Upper lobe of right lung (tissue), 1 donor: ENCODE data around the gene GLRX2. TPM values are rescaled to one million over a fixed set of nuclear protein-coding genes. Genes with fewer than 3 reads are reported as not detected.

Experiments
- ATAC-seq: fragments of 200-7000 bp; cut with Tn5 transposase; one replicate; pipeline ENCODE4 v1.9.1; 2020; ENCODE audit warnings: mild to moderate bottlenecking, moderate library complexity
- DNase-seq: peaks from one replicate; pipeline ENCODE4 v3.0.0-alpha.2; 2020
- H3K27ac ChIP-seq: fragments of 200-600 bp; one replicate; pipeline ENCODE4 v1.8.0; 2022
- H3K27me3 ChIP-seq: fragments of 200-600 bp; one replicate; pipeline ENCODE4 v1.8.0; 2022; ENCODE audit warnings: mild to moderate bottlenecking
- H3K36me3 ChIP-seq: fragments of 200-600 bp; one replicate; pipeline ENCODE4 v1.8.0; 2022
- H3K4me1 ChIP-seq: fragments of 200-600 bp; one replicate; pipeline ENCODE4 v1.8.0; 2022
- H3K4me3 ChIP-seq: fragments of 200-600 bp; one replicate; pipeline ENCODE4 v1.8.0; 2022; ENCODE audit warnings: mild to moderate bottlenecking
- H3K9me3 ChIP-seq: fragments of 200-600 bp; one replicate; pipeline ENCODE4 v1.8.0; 2022
- CTCF ChIP-seq: fragments of 200-600 bp; IDR thresholded peaks from one replicate; pipeline ENCODE4 v1.8.0; 2022; ENCODE audit warnings: antibody characterized with exemption
- intact Hi-C: fragments of 100-400 bp; cut with DNase I; formaldehyde crosslinking; loops from one replicate; pipeline ENCODE4 v1.11.0; 2022
- total RNA-seq: library from RNA; stranded (reverse); fragmentation: NEBNext Ultra II Directional; extraction: Animal tissue kit (Norgen Biotek cat#: 25700); gene quantifications from one replicate; pipeline ENCODE4 v1.2.1, GENCODE V29; 2021
- donor health status: DM: no; HTN: yes; CAD: no; lungs with severe emphysema.

Gene GLRX2
- total RNA-seq, 1 donor from 2014 or later = 19.0 TPM

GRCh38 chr1:193110864-193111263, 5.7 kb upstream of the GLRX2 start:
- no peaks in the 10 kb centered on the region for H3K9me3 ChIP-seq
- DNase-seq = no peak
- ATAC-seq = no peak
- peak overlapping the region; percentile 56 for H3K27ac ChIP-seq
- intact Hi-C loops = no loop called here
- peaks cover 11% of the 10 kb centered on the region for H3K4me1 ChIP-seq
- no peaks in the 10 kb centered on the region for H3K36me3 ChIP-seq
- no peaks in the 10 kb centered on the region for H3K27me3 ChIP-seq
- no peak overlapping the region for H3K4me3 ChIP-seq
- TF ChIP-seq CTCF = no peak

GRCh38 chr1:193110246-193110645, 5.0 kb upstream of the GLRX2 start:
- H3K27me3 ChIP-seq = no peaks in the 10 kb centered on the region
- H3K4me3 ChIP-seq = no peak overlapping the region
- H3K4me1 ChIP-seq = peaks cover 11% of the 10 kb centered on the region
- intact Hi-C loops = no loop called here
- DNase-seq (no peak), ATAC-seq (no peak)
- no peak for TF ChIP-seq CTCF
- H3K36me3 ChIP-seq = no peaks in the 10 kb centered on the region
- H3K27ac ChIP-seq = no peak overlapping the region
- H3K9me3 ChIP-seq = no peaks in the 10 kb centered on the region

GRCh38 chr1:193109619-193110018, 4.4 kb upstream of the GLRX2 start:
- H3K36me3 ChIP-seq = no peaks in the 10 kb centered on the region
- no peaks in the 10 kb centered on the region for H3K27me3 ChIP-seq
- no peak for TF ChIP-seq CTCF
- H3K4me3 ChIP-seq = no peak overlapping the region
- peaks cover 11% of the 10 kb centered on the region for H3K4me1 ChIP-seq
- no peak overlapping the region for H3K27ac ChIP-seq
- H3K9me3 ChIP-seq = no peaks in the 10 kb centered on the region
- DNase-seq (no peak), ATAC-seq (no peak)
- intact Hi-C loops = no loop called here

- intact Hi-C loops = no loop called here
- no peak overlapping the region for H3K4me3 ChIP-seq
- TF ChIP-seq CTCF = no peak
Observed at GRCh38 chr1:193108471-193108870, 3.3 kb upstream of the GLRX2 start.

GRCh38 chr1:193105821-193106177, 585 bp upstream of the GLRX2 start:
- ATAC-seq = no peak
- peaks cover under 1% of the 10 kb centered on the region for H3K36me3 ChIP-seq
- intact Hi-C loops = no loop called here

More at GRCh38 chr1:193108471-193108870, 3.3 kb upstream of the GLRX2 start:
- Histone ChIP-seq H3K4me1 (peaks cover 16% of the 10 kb centered on the region), H3K27me3 (no peaks in the 10 kb centered on the region), H3K9me3 (no peaks in the 10 kb centered on the region), H3K36me3 (no peaks in the 10 kb centered on the region), H3K27ac (no peak overlapping the region)
- ATAC-seq = no peak
- no peak for DNase-seq

More at GRCh38 chr1:193105821-193106177, 585 bp upstream of the GLRX2 start:
- H3K4me1 ChIP-seq = peaks cover 11% of the 10 kb centered on the region
- DNase-seq = no peak
- peak overlapping the region; percentile 86 for H3K27ac ChIP-seq
- TF ChIP-seq CTCF = no peak
- H3K4me3 ChIP-seq = peak overlapping the region; percentile 85
- no peaks in the 10 kb centered on the region for H3K9me3 ChIP-seq
- no peaks in the 10 kb centered on the region for H3K27me3 ChIP-seq
